AG04449 (cell line): Measurements from ENCODE around the gene RBM47.

Source experiments
- CTCF ChIA-PET: fragments of 350-600 bp; formaldehyde crosslinking; extraction: SDS; loops from one replicate; lab custom pipeline; 2021; ENCODE audit warnings: antibody characterized with exemption; lab: Yijun Ruan, JAX
- POLR2A ChIA-PET: fragments of 400-600, 350-600 bp; formaldehyde crosslinking; extraction: SDS; loops from one replicate; lab custom pipeline; 2020; ENCODE audit warnings: antibody characterized with exemption, inconsistent platforms; lab: Yijun Ruan, JAX
- DNase-seq: peaks from one replicate; pipeline ENCODE4 v3.0.0-alpha.2; 2010; ENCODE audit warnings: low read depth, low spot score
- H3K4me3 ChIP-seq: 2 replicates; pipeline ENCODE4 v1.5.1; 2011; ENCODE audit warnings: low read depth, mild to moderate bottlenecking, control low read depth, low read length
- CTCF ChIP-seq: IDR thresholded peaks from one replicate; pipeline ENCODE4 v1.5.1; 2011; ENCODE audit warnings: mild to moderate bottlenecking, moderate library complexity, low read length, control low read depth, inconsistent platforms; ENCODE audit not compliant: insufficient read depth; ENCODE audit errors: missing control alignments

Gene RBM47

GRCh38 chr4:40423735-40424134 is 205.9 kb downstream of the RBM47 start:
- H3K4me3 ChIP-seq = no peak overlapping the region
- ChIA-PET CTCF (no interaction called here), POLR2A (no interaction called here)
- DNase-seq = no peak
- TF ChIP-seq CTCF = no peak

- no peak overlapping the region for H3K4me3 ChIP-seq
- ChIA-PET POLR2A (no interaction called here), CTCF (no interaction called here)
- no peak for TF ChIP-seq CTCF
- no peak for DNase-seq
Observed at GRCh38 chr4:40421839-40422708, 207.6 kb downstream of the RBM47 start.

- CTCF ChIA-PET = no interaction called here
- POLR2A ChIA-PET = no interaction called here
- no peak overlapping the region for H3K4me3 ChIP-seq
- TF ChIP-seq CTCF = no peak
- DNase-seq = no peak
Observed at GRCh38 chr4:40419231-40419912, 210.3 kb downstream of the RBM47 start.

GRCh38 chr4:40418430-40419230 is 211.0 kb downstream of the RBM47 start:
- ChIA-PET POLR2A (no interaction called here), CTCF (no interaction called here)
- DNase-seq = no peak
- H3K4me3 ChIP-seq = no peak overlapping the region
- no peak for TF ChIP-seq CTCF

GRCh38 chr4:40417941-40418340 is 211.7 kb downstream of the RBM47 start:
- TF ChIP-seq CTCF = no peak
- H3K4me3 ChIP-seq = no peak overlapping the region
- CTCF ChIA-PET = no interaction called here
- DNase-seq = no peak
- POLR2A ChIA-PET = no interaction called here

GRCh38 chr4:40414673-40415072 is 215.0 kb downstream of the RBM47 start:
- no peak for TF ChIP-seq CTCF
- no peak overlapping the region for H3K4me3 ChIP-seq
- DNase-seq = no peak
- ChIA-PET CTCF (no interaction called here), POLR2A (no interaction called here)
